ENCODE data around the gene MYO10.

GRCh38 chr5:16855485-16855884 lies 80.6 kb downstream of the MYO10 start:
- TF ChIP-seq CTCF (conservative IDR thresholded peaks at IDR 0.05; ENCODE audit: low read depth, low read length) (no peak), EZH2 (IDR thresholded peaks at IDR 0.05; ENCODE audit: borderline replicate concordance, low read depth, low read length, poor library complexity, severe bottlenecking) (no peak)

All from A673 (cell line).